ENCODE measurements around the gene POU2F3. TPM values are rescaled to one million over a fixed set of nuclear protein-coding genes. Genes with fewer than 3 reads are reported as not detected.

The POU2F3 gene
- total and polyA plus RNA-seq, 4 donors = 2.6 to 3.9 (median 3.1) TPM

DNA sequence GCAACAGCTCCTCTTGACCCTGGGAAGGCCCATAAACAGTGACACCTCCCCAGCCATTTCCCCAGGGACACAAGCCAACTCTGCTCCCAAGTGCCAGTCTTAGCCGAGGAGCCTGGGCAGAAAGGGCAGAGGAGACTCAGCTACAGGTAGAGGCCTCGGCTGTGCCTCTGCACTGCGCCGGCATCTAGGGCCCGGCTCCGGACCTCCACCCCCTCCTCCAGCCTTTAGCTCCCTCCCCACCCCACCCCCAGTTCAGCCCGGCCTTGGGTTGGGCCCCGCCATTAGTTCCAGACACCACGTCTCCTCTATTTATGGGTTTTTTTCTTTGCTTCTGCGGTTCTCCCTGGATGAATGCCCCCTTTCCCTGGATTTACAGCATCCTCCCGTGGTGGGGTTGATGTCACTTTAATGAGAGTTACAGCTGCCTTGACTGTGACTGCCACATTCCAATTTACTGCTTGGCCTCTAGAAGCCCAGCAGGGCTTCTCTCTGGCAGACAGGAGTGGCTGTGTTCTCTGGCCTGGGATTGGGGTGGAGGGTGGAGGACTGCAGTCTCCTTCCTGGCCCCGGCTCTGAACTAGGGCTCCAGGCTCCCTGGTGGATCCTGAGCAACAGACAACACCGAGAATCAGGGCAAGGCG is 42.6 kb upstream of the POU2F3 start:
- H3K27me3 ChIP-seq (ENCODE audit: control insufficient read depth in 3 of 3, insufficient read depth in 3 of 3, low read length in 2 of 3) = no peaks in the 10 kb centered on the region
- H3K4me3 ChIP-seq = no peak overlapping the region
- peaks cover 0 to 32% (median 9%) of the 10 kb centered on the region in 5 donors for H3K4me1 ChIP-seq (ENCODE audit: control insufficient read depth in 5 of 5, insufficient read depth in 5 of 5, low read length in 5 of 5)
- peak; percentile 85 to 94 (median 93) for DNase-seq
- no peak overlapping the region for H3K9ac ChIP-seq (ENCODE audit: insufficient read depth in 1 of 2, low read length in 2 of 2)
- H3K36me3 ChIP-seq (ENCODE audit: control insufficient read depth in 4 of 4, insufficient read depth in 4 of 4, low read length in 4 of 4) = no peaks in the 10 kb centered on the region
- H3K9me3 ChIP-seq (ENCODE audit: control insufficient read depth in 4 of 4, insufficient read depth in 3 of 4, low read length in 3 of 4) = peaks cover 0 to 2% (median 0%) of the 10 kb centered on the region in 4 donors
- TF ChIP-seq, protein P1, sequence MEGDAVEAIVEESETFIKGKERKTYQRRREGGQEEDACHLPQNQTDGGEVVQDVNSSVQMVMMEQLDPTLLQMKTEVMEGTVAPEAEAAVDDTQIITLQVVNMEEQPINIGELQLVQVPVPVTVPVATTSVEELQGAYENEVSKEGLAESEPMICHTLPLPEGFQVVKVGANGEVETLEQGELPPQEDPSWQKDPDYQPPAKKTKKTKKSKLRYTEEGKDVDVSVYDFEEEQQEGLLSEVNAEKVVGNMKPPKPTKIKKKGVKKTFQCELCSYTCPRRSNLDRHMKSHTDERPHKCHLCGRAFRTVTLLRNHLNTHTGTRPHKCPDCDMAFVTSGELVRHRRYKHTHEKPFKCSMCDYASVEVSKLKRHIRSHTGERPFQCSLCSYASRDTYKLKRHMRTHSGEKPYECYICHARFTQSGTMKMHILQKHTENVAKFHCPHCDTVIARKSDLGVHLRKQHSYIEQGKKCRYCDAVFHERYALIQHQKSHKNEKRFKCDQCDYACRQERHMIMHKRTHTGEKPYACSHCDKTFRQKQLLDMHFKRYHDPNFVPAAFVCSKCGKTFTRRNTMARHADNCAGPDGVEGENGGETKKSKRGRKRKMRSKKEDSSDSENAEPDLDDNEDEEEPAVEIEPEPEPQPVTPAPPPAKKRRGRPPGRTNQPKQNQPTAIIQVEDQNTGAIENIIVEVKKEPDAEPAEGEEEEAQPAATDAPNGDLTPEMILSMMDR (IDR thresholded peaks at IDR 0.05; ENCODE audit: control extremely low read depth, extremely low read depth) = no peak
- no peak for ATAC-seq (ENCODE audit: insufficient read depth, low FRiP score)
- WGBS, 2 donors = 71 to 93% methylated on average over 14 of the region's 14 CpGs
- H3K27ac ChIP-seq (ENCODE audit: low read depth in 1 of 2, low read length in 1 of 2) = no peak overlapping the region

DNA sequence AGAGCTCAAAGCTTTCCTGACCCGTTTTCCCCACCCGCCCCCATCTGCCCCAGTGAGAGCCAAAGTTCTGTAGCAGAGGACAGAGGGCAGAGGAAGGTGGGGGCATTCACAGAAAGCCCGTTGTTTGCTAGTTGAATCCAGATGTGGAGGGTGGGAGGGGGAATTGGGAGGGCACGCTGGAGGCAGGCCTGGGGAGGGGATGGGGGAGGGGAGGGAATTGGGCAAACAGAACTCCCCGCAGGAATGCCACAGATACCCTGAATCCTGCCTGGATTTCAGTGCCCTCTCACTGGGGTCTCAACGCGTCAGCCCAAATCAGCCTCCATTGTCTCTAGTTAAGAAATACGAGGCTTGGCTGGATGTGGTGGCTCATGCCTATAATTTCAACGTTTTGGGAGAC is 42.0 kb upstream of the POU2F3 start:
- ATAC-seq (ENCODE audit: insufficient read depth, low FRiP score) = no peak
- Histone ChIP-seq H3K9ac (ENCODE audit: insufficient read depth in 1 of 2, low read length in 2 of 2) (no peak overlapping the region), H3K27ac (ENCODE audit: low read depth in 1 of 2, low read length in 1 of 2) (no peak overlapping the region), H3K9me3 (ENCODE audit: control insufficient read depth in 4 of 4, insufficient read depth in 3 of 4, low read length in 3 of 4) (peaks cover 0 to 2% (median 0%) of the 10 kb centered on the region in 4 donors), H3K4me3 (no peak overlapping the region), H3K27me3 (ENCODE audit: control insufficient read depth in 3 of 3, insufficient read depth in 3 of 3, low read length in 2 of 3) (no peaks in the 10 kb centered on the region), H3K4me1 (ENCODE audit: control insufficient read depth in 5 of 5, insufficient read depth in 5 of 5, low read length in 5 of 5) (peaks cover 0 to 32% (median 9%) of the 10 kb centered on the region in 5 donors), H3K36me3 (ENCODE audit: control insufficient read depth in 4 of 4, insufficient read depth in 4 of 4, low read length in 4 of 4) (no peaks in the 10 kb centered on the region)
- TF ChIP-seq, protein P1 (IDR thresholded peaks at IDR 0.05; ENCODE audit: control extremely low read depth, extremely low read depth) = no peak
- no peak for DNase-seq
- WGBS, 2 donors = 76 to 81% methylated on average over 9 of the region's 9 CpGs

GRCh38 chr11:120198403-120198786 is 41.5 kb upstream of the POU2F3 start:
- no peak for DNase-seq
- no peak for ATAC-seq (ENCODE audit: insufficient read depth, low FRiP score)
- 72 to 79% methylated on average over 5 of the region's 5 CpGs for WGBS, 2 donors
- H3K4me3 ChIP-seq = no peak overlapping the region
- H3K4me1 ChIP-seq (ENCODE audit: control insufficient read depth in 5 of 5, insufficient read depth in 5 of 5, low read length in 5 of 5) = peaks cover 0 to 32% (median 9%) of the 10 kb centered on the region in 5 donors
- H3K27me3 ChIP-seq (ENCODE audit: control insufficient read depth in 3 of 3, insufficient read depth in 3 of 3, low read length in 2 of 3) = no peaks in the 10 kb centered on the region
- TF ChIP-seq, protein P1 (IDR thresholded peaks at IDR 0.05; ENCODE audit: control extremely low read depth, extremely low read depth) = no peak
- no peaks in the 10 kb centered on the region for H3K36me3 ChIP-seq (ENCODE audit: control insufficient read depth in 4 of 4, insufficient read depth in 4 of 4, low read length in 4 of 4)
- no peak overlapping the region for H3K27ac ChIP-seq (ENCODE audit: low read depth in 1 of 2, low read length in 1 of 2)
- no peak overlapping the region for H3K9ac ChIP-seq (ENCODE audit: insufficient read depth in 1 of 2, low read length in 2 of 2)
- peaks cover 0 to 2% (median 0%) of the 10 kb centered on the region in 4 donors for H3K9me3 ChIP-seq (ENCODE audit: control insufficient read depth in 4 of 4, insufficient read depth in 3 of 4, low read length in 3 of 4)

Data from lung (tissue), 12 donors.